C4-2B (cell line): ENCODE measurements around the gene METTL24.

Experiments
- CTCF ChIP-seq: fragments of 450-650 bp; conservative IDR thresholded peaks from 2 replicates; pipeline ENCODE4 v1.5.1; 2017; ENCODE audit warnings: mild to moderate bottlenecking
- ZFX ChIP-seq: fragments of 450-650 bp; IDR thresholded peaks from 2 replicates; pipeline ENCODE4 v1.6.1; 2017

- TF ChIP-seq ZFX (no peak), CTCF (no peak)
Observed at GRCh38 chr6:110287462-110288341, 70.4 kb downstream of the METTL24 start.
